Lung (tissue), 12 donors: ENCODE data around the gene APH1B. TPM values are rescaled to one million over a fixed set of nuclear protein-coding genes. Genes with fewer than 3 reads are reported as not detected.

Experiments used
- ATAC-seq: fragments of 200-7000 bp; cut with Tn5 transposase; one replicate; pipeline ENCODE4 v1.9.1; 2020; ENCODE audit warnings: moderate number of reproducible peaks; ENCODE audit not compliant: insufficient read depth, low FRiP score
- DNase-seq, 3 donors: peaks; one replicate each; pipeline ENCODE4 v3.0.0-alpha.2; 2013 to 2017
- H3K27ac ChIP-seq, 2 donors: one replicate each; pipeline ENCODE4 v1.5.1; 2013; ENCODE audit warnings: mild to moderate bottlenecking in 2 of 2, moderate library complexity in 2 of 2, control low read depth in 1 of 2, inconsistent platforms in 1 of 2, low read depth in 1 of 2, low read length in 1 of 2
- H3K27me3 ChIP-seq, 3 donors: one replicate each; pipeline ENCODE4 v1.5.1; 2013; ENCODE audit warnings: low read length in 2 of 3; ENCODE audit not compliant: control insufficient read depth in 3 of 3, insufficient read depth in 3 of 3
- H3K36me3 ChIP-seq, 4 donors: one replicate each; pipeline ENCODE4 v1.5.1; 2013; ENCODE audit warnings: low read length in 4 of 4, mild to moderate bottlenecking in 1 of 4, moderate library complexity in 1 of 4; ENCODE audit not compliant: control insufficient read depth in 4 of 4, insufficient read depth in 4 of 4
- H3K4me1 ChIP-seq, 5 donors: one replicate each; pipeline ENCODE4 v1.5.1; 2013; ENCODE audit warnings: low read length in 5 of 5, mild to moderate bottlenecking in 2 of 5, moderate library complexity in 1 of 5; ENCODE audit not compliant: control insufficient read depth in 5 of 5, insufficient read depth in 5 of 5
- H3K4me3 ChIP-seq: one replicate; pipeline ENCODE4 v1.5.1; 2013; ENCODE audit warnings: mild to moderate bottlenecking, control low read depth, moderate library complexity
- H3K9ac ChIP-seq, 2 donors: one replicate each; pipeline ENCODE4 v1.5.1; 2013; ENCODE audit warnings: low read length in 2 of 2, control low read depth in 1 of 2; ENCODE audit not compliant: insufficient read depth in 1 of 2
- H3K9me3 ChIP-seq, 4 donors: one replicate each; pipeline ENCODE4 v1.5.1; 2013; ENCODE audit warnings: low read length in 3 of 4, mild to moderate bottlenecking in 1 of 4, moderate library complexity in 1 of 4; ENCODE audit not compliant: control insufficient read depth in 4 of 4, insufficient read depth in 3 of 4
- CTCF ChIP-seq: IDR thresholded peaks from 2 replicates; pipeline ENCODE4 v1.5.1; 2012; ENCODE audit warnings: mild to moderate bottlenecking; ENCODE audit errors: control extremely low read depth, extremely low read depth
- WGBS, 2 donors: extraction: QIAGEN DNeasy Blood & Tissue Kit; methylation state at CpG; one replicate each; pipeline ENCODE4 v1.1.7; 2013; 5-methylcytosine and 5-hydroxymethylcytosine counted together
- polyA plus RNA-seq, 2 donors: library from polyadenylated mRNA; stranded (reverse); fragments of 200-250 nt; gene quantifications; one replicate each; pipeline ENCODE4 v1.2.1, GENCODE V29; 2013
- total RNA-seq, 2 donors: library from RNA; depleted of rRNA in 1 of 2; stranded (reverse); fragments of >200 nt in 1 of 2; gene quantifications; one replicate each; pipeline ENCODE4 v1.2.1, GENCODE V29; 2014 to 2021
- donor health status: control.
- donor health status: control.
- donor health status: Bipolar disorder and iron deficiency.
- donor health status: healthy.
- donor health status: DM: yes; HTN: yes; CAD: no.

Gene APH1B
- total and polyA plus RNA-seq, 4 donors, result 17.5 to 29.9 (median 21.9) TPM

DNA sequence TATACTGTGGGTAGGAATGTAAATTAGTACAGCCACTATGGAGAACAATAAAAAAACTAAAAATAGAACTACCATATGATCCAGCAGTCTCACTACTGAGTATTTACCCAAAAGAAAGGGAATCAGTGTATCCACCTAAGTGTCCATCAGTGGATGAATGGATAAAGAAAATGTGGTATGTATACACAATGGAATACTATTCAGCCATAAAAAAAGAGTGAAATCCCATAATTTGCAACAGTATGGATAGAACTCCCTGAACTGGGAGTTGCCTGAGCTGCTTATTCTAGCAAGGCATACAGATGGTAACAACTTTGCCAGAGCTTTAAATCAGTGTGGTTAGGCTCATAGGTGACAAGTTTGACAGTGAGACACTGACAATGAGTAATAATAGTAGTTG, 16.1 kb upstream of the APH1B start:
- peaks cover 9 to 23% (median 11%) of the 10 kb centered on the region in 4 donors for H3K36me3 ChIP-seq
- TF ChIP-seq CTCF, result no peak

DNA sequence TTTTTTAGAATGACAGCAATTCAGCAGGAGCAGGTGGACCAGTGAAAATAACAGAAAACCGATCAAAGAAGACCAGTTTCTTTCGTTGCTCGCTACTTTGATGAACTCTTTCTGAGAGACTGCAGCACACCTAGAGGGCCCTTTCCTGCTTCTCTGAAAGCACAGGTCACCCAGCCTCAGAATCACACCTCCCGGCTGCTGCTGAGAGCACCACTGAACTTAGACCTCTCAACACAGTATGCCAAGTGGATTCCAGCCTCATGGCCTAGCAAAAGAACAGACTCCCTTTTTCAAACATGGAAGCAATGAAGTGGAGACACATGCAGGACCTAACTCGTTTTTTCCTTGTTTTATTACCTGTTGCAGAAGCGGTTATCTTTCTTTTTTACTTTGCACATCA, 13.9 kb upstream of the APH1B start:
- H3K27ac ChIP-seq, result no peak overlapping the region
- H3K36me3 ChIP-seq, result peaks cover 7 to 20% (median 10%) of the 10 kb centered on the region in 4 donors
- peaks cover 0 to 2% (median 0%) of the 10 kb centered on the region in 4 donors for H3K9me3 ChIP-seq
- no peaks in the 10 kb centered on the region for H3K27me3 ChIP-seq
- TF ChIP-seq CTCF, result no peak
- DNase-seq (no peak), ATAC-seq (no peak)
- no peak overlapping the region for H3K9ac ChIP-seq
- WGBS, 2 donors, result 85 to 88% methylated on average over 6 of the region's 6 CpGs
- no peaks in the 10 kb centered on the region for H3K4me1 ChIP-seq
- no peak overlapping the region for H3K4me3 ChIP-seq

More for the DNA sequence above, 16.1 kb upstream of the APH1B start:
- peaks cover 0 to 2% (median 0%) of the 10 kb centered on the region in 4 donors for H3K9me3 ChIP-seq
- H3K4me3 ChIP-seq, result no peak overlapping the region
- no peak overlapping the region for H3K27ac ChIP-seq
- DNase-seq (no peak), ATAC-seq (no peak)
- H3K4me1 ChIP-seq, result peaks cover 0 to 7% (median 5%) of the 10 kb centered on the region in 5 donors
- H3K9ac ChIP-seq, result no peak overlapping the region
- no peaks in the 10 kb centered on the region for H3K27me3 ChIP-seq

- WGBS, 2 donors, result 67 to 77% methylated on average over 1 of the region's 1 CpG
- no peak for TF ChIP-seq CTCF
- no peak overlapping the region for H3K27ac ChIP-seq
- H3K27me3 ChIP-seq, result no peaks in the 10 kb centered on the region
- H3K36me3 ChIP-seq, result peaks cover 4 to 24% (median 10%) of the 10 kb centered on the region in 4 donors
- H3K9me3 ChIP-seq, result peaks cover 0 to 2% (median 0%) of the 10 kb centered on the region in 4 donors
- H3K9ac ChIP-seq, result no peak overlapping the region
- no peaks in the 10 kb centered on the region for H3K4me1 ChIP-seq
- no peak overlapping the region for H3K4me3 ChIP-seq
- DNase-seq, result peak in 2 of 3 donors; percentile 31 to 60
- ATAC-seq, result no peak
These were observed 12.6 kb upstream of the APH1B start for GRCh38 chr15:63264688-63265293.

DNA sequence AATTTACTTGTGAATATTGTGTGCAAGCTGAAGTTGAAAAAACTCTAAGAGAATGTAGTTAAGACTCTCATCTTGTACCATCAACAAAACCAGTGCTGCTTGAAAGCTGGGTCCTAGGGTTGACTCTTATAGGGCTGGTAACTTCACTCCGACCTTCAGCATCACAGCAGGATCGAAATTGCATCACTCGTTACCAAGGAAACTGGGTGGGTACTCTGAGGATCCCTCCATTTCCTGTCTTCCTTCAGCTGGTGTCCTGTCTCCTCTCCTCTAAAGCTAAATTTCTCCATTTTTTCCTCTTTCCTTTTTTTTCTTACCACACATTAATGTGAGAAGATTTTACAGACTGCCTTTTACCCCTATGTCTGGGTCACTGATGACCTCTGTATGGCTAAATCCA, 3.0 kb upstream of the APH1B start:
- 49 to 65% methylated on average over 3 of the region's 3 CpGs for WGBS, 2 donors
- Histone ChIP-seq H3K27me3 (no peaks in the 10 kb centered on the region), H3K4me1 (peaks cover 0 to 12% (median 1%) of the 10 kb centered on the region in 5 donors), H3K27ac (no peak overlapping the region), H3K9ac (no peak overlapping the region), H3K9me3 (no peaks in the 10 kb centered on the region), H3K4me3 (no peak overlapping the region), H3K36me3 (peaks cover 0 to 5% (median 3%) of the 10 kb centered on the region in 4 donors)
- DNase-seq (no peak), ATAC-seq (no peak)
- TF ChIP-seq CTCF, result no peak
